Activated naive CD4-positive, alpha-beta T cell treated with anti-CD3 and anti-CD28 coated beads for 36 hours (primary cell): ENCODE data around the gene MACROD2. TPM values are rescaled to one million over a fixed set of nuclear protein-coding genes. Genes with fewer than 3 reads are reported as not detected.

Source experiments
- CTCF ChIA-PET: fragments of 350-600 bp; sonication (Branson Sonifier 250); formaldehyde crosslinking; loops from one replicate; lab custom pipeline; 2021; ENCODE audit warnings: antibody characterized with exemption; lab: Charles Lee
- DNase-seq: peaks from one replicate; pipeline ENCODE4 v3.0.0-alpha.2; 2020
- H3K27ac Mint-ChIP-seq: one replicate; pipeline ENCODE4 v1.8.0; 2021; ENCODE audit warnings: mild to moderate bottlenecking, mixed read lengths
- H3K27me3 Mint-ChIP-seq: one replicate; pipeline ENCODE4 v1.8.0; 2021; ENCODE audit warnings: low read depth, mixed read lengths
- H3K36me3 Mint-ChIP-seq: one replicate; pipeline ENCODE4 v1.8.0; 2021; ENCODE audit warnings: low read depth, mixed read lengths
- H3K4me1 Mint-ChIP-seq: one replicate; pipeline ENCODE4 v1.8.0; 2021; ENCODE audit warnings: low read depth, mixed read lengths
- H3K4me3 Mint-ChIP-seq: one replicate; pipeline ENCODE4 v1.8.0; 2021; ENCODE audit warnings: mild to moderate bottlenecking, moderate library complexity, mixed read lengths
- H3K9me3 Mint-ChIP-seq: one replicate; pipeline ENCODE4 v1.8.0; 2021; ENCODE audit warnings: mixed read lengths
- intact Hi-C: fragments of 100-400 bp; cut with micrococcal nuclease; formaldehyde crosslinking; loops from one replicate; pipeline ENCODE4 v1.15.1; 2023
- total RNA-seq, 2 experiments: library from RNA; stranded (reverse); gene quantifications; one replicate each; pipeline ENCODE4 v1.2.3, GENCODE V29; 2021

Gene MACROD2
- total RNA-seq, 2 experiments from 2014 or later = not detected

- DNase-seq = no peak
- no peaks in the 10 kb centered on the region for H3K36me3 Mint-ChIP-seq
- no peaks in the 10 kb centered on the region for H3K27me3 Mint-ChIP-seq
- no peak overlapping the region for H3K4me3 Mint-ChIP-seq
- H3K27ac Mint-ChIP-seq = no peak overlapping the region
- CTCF ChIA-PET = no interaction called here
- H3K4me1 Mint-ChIP-seq = no peaks in the 10 kb centered on the region
- intact Hi-C loops = no loop called here
- H3K9me3 Mint-ChIP-seq = peaks cover 4% of the 10 kb centered on the region
These were observed 1051.7 kb downstream of the MACROD2 start for GRCh38 chr20:15047042-15047441.

- intact Hi-C loops = no loop called here
- CTCF ChIA-PET = no interaction called here
- Mint-ChIP-seq H3K4me3 (no peak overlapping the region), H3K4me1 (no peaks in the 10 kb centered on the region), H3K27me3 (no peaks in the 10 kb centered on the region), H3K9me3 (peaks cover 4% of the 10 kb centered on the region), H3K36me3 (no peaks in the 10 kb centered on the region), H3K27ac (no peak overlapping the region)
- DNase-seq = no peak
These were observed 1052.3 kb downstream of the MACROD2 start for GRCh38 chr20:15047601-15048000.

GRCh38 chr20:15056246-15056645 is 1060.9 kb downstream of the MACROD2 start:
- DNase-seq = no peak
- H3K27me3 Mint-ChIP-seq = no peaks in the 10 kb centered on the region
- no peaks in the 10 kb centered on the region for H3K4me1 Mint-ChIP-seq
- H3K4me3 Mint-ChIP-seq = no peak overlapping the region
- intact Hi-C loops = no loop called here
- H3K27ac Mint-ChIP-seq = no peak overlapping the region
- peaks cover 6% of the 10 kb centered on the region for H3K9me3 Mint-ChIP-seq
- no peaks in the 10 kb centered on the region for H3K36me3 Mint-ChIP-seq
- CTCF ChIA-PET = no interaction called here

- intact Hi-C loops = no loop called here
- DNase-seq = no peak
- Mint-ChIP-seq H3K4me1 (no peaks in the 10 kb centered on the region), H3K9me3 (peaks cover 3% of the 10 kb centered on the region), H3K27me3 (no peaks in the 10 kb centered on the region), H3K36me3 (no peaks in the 10 kb centered on the region), H3K4me3 (no peak overlapping the region), H3K27ac (no peak overlapping the region)
- CTCF ChIA-PET = no interaction called here
These were observed 1063.5 kb downstream of the MACROD2 start for GRCh38 chr20:15058841-15059240.

GRCh38 chr20:15059438-15059837 is 1064.1 kb downstream of the MACROD2 start:
- peaks cover 3% of the 10 kb centered on the region for H3K9me3 Mint-ChIP-seq
- CTCF ChIA-PET = no interaction called here

GRCh38 chr20:15060265-15061060 is 1065.1 kb downstream of the MACROD2 start:
- Mint-ChIP-seq H3K4me3 (no peak overlapping the region), H3K27ac (no peak overlapping the region), H3K36me3 (no peaks in the 10 kb centered on the region), H3K27me3 (no peaks in the 10 kb centered on the region), H3K4me1 (no peaks in the 10 kb centered on the region), H3K9me3 (peaks cover 2% of the 10 kb centered on the region)
- DNase-seq = no peak
- intact Hi-C loops = no loop called here
- CTCF ChIA-PET = no interaction called here

More at GRCh38 chr20:15059438-15059837, 1064.1 kb downstream of the MACROD2 start:
- Mint-ChIP-seq H3K27me3 (no peaks in the 10 kb centered on the region), H3K36me3 (no peaks in the 10 kb centered on the region), H3K27ac (no peak overlapping the region), H3K4me3 (no peak overlapping the region), H3K4me1 (no peaks in the 10 kb centered on the region)
- intact Hi-C loops = no loop called here
- DNase-seq = no peak

- no peaks in the 10 kb centered on the region for H3K27me3 Mint-ChIP-seq
- intact Hi-C loops = no loop called here
- H3K9me3 Mint-ChIP-seq = peaks cover 2% of the 10 kb centered on the region
- no peak overlapping the region for H3K4me3 Mint-ChIP-seq
- no peak overlapping the region for H3K27ac Mint-ChIP-seq
- H3K36me3 Mint-ChIP-seq = no peaks in the 10 kb centered on the region
- no peaks in the 10 kb centered on the region for H3K4me1 Mint-ChIP-seq
- CTCF ChIA-PET = no interaction called here
- no peak for DNase-seq
These were observed 1065.7 kb downstream of the MACROD2 start for GRCh38 chr20:15061061-15061430.

- Mint-ChIP-seq H3K4me1 (no peaks in the 10 kb centered on the region), H3K9me3 (peaks cover 2% of the 10 kb centered on the region), H3K27me3 (no peaks in the 10 kb centered on the region), H3K4me3 (no peak overlapping the region), H3K36me3 (no peaks in the 10 kb centered on the region), H3K27ac (no peak overlapping the region)
- DNase-seq = no peak
- CTCF ChIA-PET = interaction anchor here (0.5 kb wide), 1 partner anchor 11 kb away, joined by 3 read pairs; no protein-coding TSS in a partner anchor
- intact Hi-C loops = no loop called here
These were observed 1066.6 kb downstream of the MACROD2 start for GRCh38 chr20:15061955-15062354.

GRCh38 chr20:15063081-15063480 is 1067.8 kb downstream of the MACROD2 start:
- no peak overlapping the region for H3K27ac Mint-ChIP-seq
- CTCF ChIA-PET = no interaction called here
- no peaks in the 10 kb centered on the region for H3K36me3 Mint-ChIP-seq
- intact Hi-C loops = no loop called here
- no peak for DNase-seq
- no peaks in the 10 kb centered on the region for H3K27me3 Mint-ChIP-seq
- H3K4me3 Mint-ChIP-seq = no peak overlapping the region
- H3K4me1 Mint-ChIP-seq = no peaks in the 10 kb centered on the region
- H3K9me3 Mint-ChIP-seq = peaks cover 2% of the 10 kb centered on the region

- H3K4me3 Mint-ChIP-seq = no peak overlapping the region
- intact Hi-C loops = no loop called here
- CTCF ChIA-PET = no interaction called here
- H3K27ac Mint-ChIP-seq = no peak overlapping the region
- H3K27me3 Mint-ChIP-seq = no peaks in the 10 kb centered on the region
- no peaks in the 10 kb centered on the region for H3K4me1 Mint-ChIP-seq
- DNase-seq = no peak
- peaks cover 7% of the 10 kb centered on the region for H3K9me3 Mint-ChIP-seq
- H3K36me3 Mint-ChIP-seq = no peaks in the 10 kb centered on the region
These were observed 1069.4 kb downstream of the MACROD2 start for GRCh38 chr20:15064741-15065140.

- CTCF ChIA-PET = no interaction called here
- Mint-ChIP-seq H3K9me3 (peaks cover 13% of the 10 kb centered on the region), H3K4me1 (no peaks in the 10 kb centered on the region), H3K36me3 (no peaks in the 10 kb centered on the region), H3K4me3 (no peak overlapping the region), H3K27ac (no peak overlapping the region), H3K27me3 (no peaks in the 10 kb centered on the region)
- intact Hi-C loops = no loop called here
- no peak for DNase-seq
These were observed 1070.5 kb downstream of the MACROD2 start for GRCh38 chr20:15065794-15066193.

GRCh38 chr20:15068486-15068885 is 1073.2 kb downstream of the MACROD2 start:
- Mint-ChIP-seq H3K4me1 (no peaks in the 10 kb centered on the region), H3K4me3 (no peak overlapping the region), H3K27me3 (no peaks in the 10 kb centered on the region), H3K9me3 (peaks cover 11% of the 10 kb centered on the region), H3K27ac (no peak overlapping the region), H3K36me3 (no peaks in the 10 kb centered on the region)
- intact Hi-C loops = no loop called here
- no peak for DNase-seq
- CTCF ChIA-PET = no interaction called here

GRCh38 chr20:15069355-15069754 is 1074.0 kb downstream of the MACROD2 start:
- H3K4me3 Mint-ChIP-seq = no peak overlapping the region
- CTCF ChIA-PET = no interaction called here
- H3K36me3 Mint-ChIP-seq = no peaks in the 10 kb centered on the region
- no peaks in the 10 kb centered on the region for H3K27me3 Mint-ChIP-seq
- H3K4me1 Mint-ChIP-seq = no peaks in the 10 kb centered on the region
- no peak overlapping the region for H3K27ac Mint-ChIP-seq
- peaks cover 11% of the 10 kb centered on the region for H3K9me3 Mint-ChIP-seq
- DNase-seq = no peak
- intact Hi-C loops = no loop called here
